SK-N-SH treated with all-trans-retinoic acid at 6 μM for 48 hours (cell line): ENCODE results near the gene PLN.

Experiments used
- ATAC-seq: fragments of 200-7000 bp; cut with Tn5 transposase; 3 replicates; pipeline ENCODE4 v1.9.1; 2020; ENCODE audit warnings: mild to moderate bottlenecking, moderate library complexity
- ARNTL ChIP-seq: fragments of 450-650 bp; formaldehyde crosslinking; IDR thresholded peaks from 2 replicates; pipeline ENCODE4 v1.5.0; 2020; ENCODE audit warnings: low read depth, mild to moderate bottlenecking, moderate library complexity, borderline replicate concordance
- BACH2 ChIP-seq: fragments of 250-450 bp; sonication (Bioruptor Pico); IDR thresholded peaks from 2 replicates; pipeline ENCODE4 v1.9.0; 2021; ENCODE audit warnings: mild to moderate bottlenecking, borderline replicate concordance
- CSDC2 ChIP-seq: fragments of 250-450 bp; sonication (Bioruptor Pico); IDR thresholded peaks from 2 replicates; pipeline ENCODE4 v1.5.0; 2020; ENCODE audit warnings: mild to moderate bottlenecking, moderate library complexity
- CSRNP3 ChIP-seq: fragments of 250-450 bp; sonication (Bioruptor Pico); IDR thresholded peaks from 2 replicates; pipeline ENCODE4 v1.5.1; 2021; ENCODE audit warnings: mild to moderate bottlenecking, moderate library complexity
- ESRRG ChIP-seq: fragments of 250-450 bp; sonication (Bioruptor Pico); IDR thresholded peaks from 2 replicates; pipeline ENCODE4 v1.6.1; 2021; ENCODE audit warnings: mild to moderate bottlenecking
- GLIS3 ChIP-seq: fragments of 250-450 bp; sonication (Bioruptor Pico); IDR thresholded peaks from 2 replicates; pipeline ENCODE4 v1.5.0; 2020; ENCODE audit warnings: mild to moderate bottlenecking, moderate library complexity
- ISL1 ChIP-seq: fragments of 250-450 bp; sonication (Bioruptor Pico); IDR thresholded peaks from 2 replicates; pipeline ENCODE4 v2.1.2; 2022; ENCODE audit warnings: mild to moderate bottlenecking, moderate library complexity
- OSR1 ChIP-seq: fragments of 250-450 bp; sonication (Bioruptor Pico); IDR thresholded peaks from 2 replicates; pipeline ENCODE4 v1.8.0; 2022; ENCODE audit warnings: moderate library complexity, mild to moderate bottlenecking, inconsistent platforms
- PATZ1 ChIP-seq: fragments of 250-450 bp; sonication (Bioruptor Pico); IDR thresholded peaks from 2 replicates; pipeline ENCODE4 v1.8.0; 2020; ENCODE audit warnings: mild to moderate bottlenecking, moderate library complexity, borderline replicate concordance
- POU6F1 ChIP-seq: fragments of 250-450 bp; sonication (Bioruptor Pico); IDR thresholded peaks from 2 replicates; pipeline ENCODE4 v1.8.0; 2021; ENCODE audit warnings: low read depth, mild to moderate bottlenecking, moderate library complexity, borderline replicate concordance
- PPARA ChIP-seq: fragments of 250-450 bp; sonication (Bioruptor Pico); IDR thresholded peaks from 2 replicates; pipeline ENCODE4 v1.5.0; 2020; ENCODE audit warnings: mild to moderate bottlenecking, borderline replicate concordance
- RARB ChIP-seq: fragments of 250-450 bp; sonication (Bioruptor Pico); IDR thresholded peaks from 2 replicates; pipeline ENCODE4 v1.8.0; 2021; ENCODE audit warnings: mild to moderate bottlenecking, moderate library complexity
- SNAI2 ChIP-seq: fragments of 250-450 bp; sonication (Bioruptor Pico); IDR thresholded peaks from 2 replicates; pipeline ENCODE4 v1.5.0; 2020; ENCODE audit warnings: mild to moderate bottlenecking, moderate library complexity
- TCF4 ChIP-seq: fragments of 250-450 bp; sonication (Bioruptor Pico); IDR thresholded peaks from 2 replicates; pipeline ENCODE4 v1.8.0; 2021; ENCODE audit warnings: mild to moderate bottlenecking, moderate library complexity, borderline replicate concordance
- TOX ChIP-seq: fragments of 250-450 bp; sonication (Bioruptor Pico); IDR thresholded peaks from 2 replicates; pipeline ENCODE4 v1.8.0; 2021; ENCODE audit warnings: mild to moderate bottlenecking, moderate library complexity, borderline replicate concordance
- TSHZ2 ChIP-seq: fragments of 250-450 bp; sonication (Bioruptor Pico); IDR thresholded peaks from 2 replicates; pipeline ENCODE4 v1.5.0; 2020; ENCODE audit warnings: mild to moderate bottlenecking, moderate library complexity
- ZC3H10 ChIP-seq: fragments of 250-450 bp; sonication (Bioruptor Pico); IDR thresholded peaks from 2 replicates; pipeline ENCODE4 v1.5.1; 2021; ENCODE audit warnings: mild to moderate bottlenecking, moderate library complexity
- ZFP3 ChIP-seq: fragments of 250-450 bp; sonication (Bioruptor Pico); IDR thresholded peaks from 2 replicates; pipeline ENCODE4 v1.5.0; 2020; ENCODE audit warnings: mild to moderate bottlenecking, moderate library complexity
- ZFP30 ChIP-seq: fragments of 450-650 bp; formaldehyde crosslinking; IDR thresholded peaks from 2 replicates; pipeline ENCODE4 v1.5.0; 2022; ENCODE audit warnings: mild to moderate bottlenecking, moderate library complexity
- ZNF565 ChIP-seq: fragments of 450-650 bp; formaldehyde crosslinking; conservative IDR thresholded peaks from 2 replicates; pipeline ENCODE4 v1.5.0; 2020; ENCODE audit warnings: low read depth, mild to moderate bottlenecking, moderate library complexity
- ZNF70 ChIP-seq: fragments of 450-650 bp; formaldehyde crosslinking; IDR thresholded peaks from 2 replicates; pipeline ENCODE4 v1.5.0; 2020; ENCODE audit warnings: mild to moderate bottlenecking, moderate library complexity
- ZNF8 ChIP-seq: fragments of 450-650 bp; formaldehyde crosslinking; IDR thresholded peaks from 2 replicates; pipeline ENCODE4 v1.5.0; 2020; ENCODE audit warnings: mild to moderate bottlenecking, moderate library complexity
- TF ChIP-seq, protein P1 (sequence below): fragments of 250-450 bp; sonication (Bioruptor Pico); IDR thresholded peaks from 2 replicates; pipeline ENCODE4 v1.5.1; 2020; ENCODE audit warnings: low read depth, mild to moderate bottlenecking, moderate library complexity

The PLN gene

DNA sequence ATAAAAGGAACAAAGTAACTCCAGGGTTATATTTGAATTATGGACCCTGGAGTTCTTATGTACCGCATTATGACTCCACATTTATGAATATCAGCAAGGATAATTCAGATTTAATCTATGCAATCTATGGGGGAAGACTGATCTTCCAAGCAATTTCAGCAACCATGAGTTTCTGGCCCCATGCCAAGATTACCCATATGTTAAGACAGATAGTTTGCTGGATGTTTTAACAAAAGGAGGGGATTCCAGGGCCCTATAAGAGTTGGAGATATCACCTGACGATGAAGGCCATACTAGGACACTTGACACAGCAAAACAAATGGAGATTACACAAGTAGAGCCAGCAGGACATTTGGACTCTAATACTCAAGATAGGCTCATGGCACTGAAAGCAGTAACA, 45.9 kb upstream of the PLN start:
- no peak for ATAC-seq
- TF ChIP-seq ZFP3 (CRISPR knock-in tag) (no peak), ZFP30 (CRISPR knock-in tag) (no peak), ESRRG (no peak), ZNF8 (CRISPR knock-in tag) (no peak), CSDC2 (no peak), RARB (no peak), ISL1 (CRISPR knock-in tag) (no peak), GLIS3 (CRISPR knock-in tag) (no peak), ZC3H10 (no peak), PPARA (CRISPR knock-in tag) (no peak), SNAI2 (CRISPR knock-in tag) (no peak)
- TF ChIP-seq, protein P1, sequence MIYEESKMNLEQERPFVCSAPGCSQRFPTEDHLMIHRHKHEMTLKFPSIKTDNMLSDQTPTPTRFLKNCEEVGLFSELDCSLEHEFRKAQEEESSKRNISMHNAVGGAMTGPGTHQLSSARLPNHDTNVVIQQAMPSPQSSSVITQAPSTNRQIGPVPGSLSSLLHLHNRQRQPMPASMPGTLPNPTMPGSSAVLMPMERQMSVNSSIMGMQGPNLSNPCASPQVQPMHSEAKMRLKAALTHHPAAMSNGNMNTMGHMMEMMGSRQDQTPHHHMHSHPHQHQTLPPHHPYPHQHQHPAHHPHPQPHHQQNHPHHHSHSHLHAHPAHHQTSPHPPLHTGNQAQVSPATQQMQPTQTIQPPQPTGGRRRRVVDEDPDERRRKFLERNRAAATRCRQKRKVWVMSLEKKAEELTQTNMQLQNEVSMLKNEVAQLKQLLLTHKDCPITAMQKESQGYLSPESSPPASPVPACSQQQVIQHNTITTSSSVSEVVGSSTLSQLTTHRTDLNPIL (CRISPR knock-in tag): no peak
- TF ChIP-seq, all 23 proteins: peak for 0

- TF ChIP-seq TCF4 (CRISPR knock-in tag) (no peak), POU6F1 (no peak), ZNF565 (CRISPR knock-in tag) (no peak), ZNF70 (CRISPR knock-in tag) (no peak), PPARA (CRISPR knock-in tag) (no peak), ISL1 (CRISPR knock-in tag) (no peak), TOX (CRISPR knock-in tag) (no peak), OSR1 (CRISPR knock-in tag) (no peak), ZNF8 (CRISPR knock-in tag) (no peak), ESRRG (no peak), BACH2 (CRISPR knock-in tag) (no peak), SNAI2 (CRISPR knock-in tag) (no peak), CSDC2 (no peak), ARNTL (CRISPR knock-in tag) (no peak), ZFP3 (CRISPR knock-in tag) (no peak), TSHZ2 (no peak)
- TF ChIP-seq, protein P1 (CRISPR knock-in tag): no peak
- ATAC-seq: no peak
These were observed 43.5 kb upstream of the PLN start for GRCh38 chr6:118504611-118505010.

- no peak for TF ChIP-seq PATZ1 (CRISPR knock-in tag)
- TF ChIP-seq ZNF70 (CRISPR knock-in tag): no peak
- TF ChIP-seq RARB: no peak
- TF ChIP-seq ZFP3 (CRISPR knock-in tag): no peak
- TF ChIP-seq TOX (CRISPR knock-in tag): no peak
- TF ChIP-seq TCF4 (CRISPR knock-in tag): no peak
- TF ChIP-seq CSRNP3: no peak
- TF ChIP-seq, protein P1 (CRISPR knock-in tag): no peak
- TF ChIP-seq BACH2 (CRISPR knock-in tag): no peak
- TF ChIP-seq ZC3H10: no peak
- TF ChIP-seq ZFP30 (CRISPR knock-in tag): no peak
- TF ChIP-seq, all 23 proteins: peak for 0
- ATAC-seq: no peak
These were observed 42.4 kb upstream of the PLN start for GRCh38 chr6:118505656-118506055.
